Measurements from ENCODE around the gene KCNK5. TPM values are rescaled to one million over a fixed set of nuclear protein-coding genes. Genes with fewer than 3 reads are reported as not detected.

The KCNK5 gene
- total RNA-seq, 1 experiment from 2014 or later, result 19.8 TPM

DNA sequence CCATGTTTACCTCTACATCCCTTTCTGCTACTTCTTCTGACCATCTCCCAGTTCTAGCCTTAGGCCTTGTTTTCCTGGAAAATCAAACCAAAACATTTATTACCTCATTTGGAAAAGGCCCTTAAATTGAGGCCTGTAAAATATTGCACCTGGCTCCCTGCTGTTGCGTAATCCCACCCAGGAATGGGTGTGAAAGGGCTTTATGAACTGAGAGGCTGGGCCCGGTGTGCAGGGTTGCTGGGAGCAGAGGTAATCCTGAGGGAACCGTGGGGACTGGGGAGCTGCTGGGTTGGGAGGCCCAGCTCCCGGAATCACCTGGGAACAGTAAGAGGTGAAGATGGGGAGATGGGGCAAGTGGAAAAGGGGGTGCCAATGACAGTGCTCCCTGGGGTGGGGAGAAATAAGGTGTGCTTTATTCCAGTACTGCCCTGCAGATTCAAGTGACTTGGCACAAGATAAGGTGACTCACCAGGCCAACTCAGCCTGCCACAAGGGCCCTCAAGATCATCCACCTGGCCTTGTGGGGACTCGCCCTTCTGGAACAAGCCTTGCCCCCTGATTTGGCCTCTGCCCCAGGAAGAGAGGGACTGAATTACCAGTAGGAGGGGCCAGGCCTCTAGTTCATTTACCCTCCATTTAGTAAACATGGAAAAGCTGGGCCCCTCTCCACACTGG lies 44.2 kb downstream of the KCNK5 start:
- no peak overlapping the region for H3K4me3 ChIP-seq (ENCODE audit: low read depth, low read length)

DNA sequence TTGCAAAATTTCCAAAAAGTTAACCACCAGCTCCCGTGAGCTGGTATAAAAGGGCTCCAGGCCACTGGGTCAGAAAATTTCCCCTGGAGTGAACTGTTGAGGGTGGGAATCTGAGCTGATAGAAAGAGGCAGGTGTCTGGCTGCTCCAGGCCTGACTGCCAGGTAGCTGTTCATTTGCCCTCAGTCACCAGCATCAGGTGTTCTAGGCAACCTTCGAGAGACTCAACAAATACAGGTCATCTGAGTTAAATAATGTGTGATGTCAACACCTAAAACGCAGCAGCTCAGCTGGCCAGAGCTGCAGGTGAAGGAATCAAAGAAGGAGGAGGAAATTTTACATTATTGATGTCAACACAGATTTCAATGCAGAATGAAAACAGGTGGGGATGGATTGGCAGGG lies 46.7 kb downstream of the KCNK5 start:
- Histone ChIP-seq H3K9me3 (no peaks in the 10 kb centered on the region), H3K4me3 (ENCODE audit: low read depth, low read length) (no peak overlapping the region), H3K4me1 (peaks cover 18% of the 10 kb centered on the region), H3K36me3 (ENCODE audit: control insufficient read depth, insufficient read depth, low read length) (peaks cover 3% of the 10 kb centered on the region; the same call in 1 of the 2 replicates), H3K27me3 (replicated peaks; ENCODE audit: control insufficient read depth, insufficient read depth, low read length) (no peaks in the 10 kb centered on the region)
- POLR2A ChIA-PET, result no interaction called here
- Mint-ChIP-seq H3K4me1 (ENCODE audit: low read depth, unreplicated experiment) (peaks cover 25% of the 10 kb centered on the region), H3K9me3 (ENCODE audit: unreplicated experiment) (peaks cover 5% of the 10 kb centered on the region), H3K27ac (ENCODE audit: unreplicated experiment) (no peak overlapping the region), H3K27me3 (ENCODE audit: insufficient read depth, unreplicated experiment) (no peaks in the 10 kb centered on the region), H3K36me3 (ENCODE audit: insufficient read depth, unreplicated experiment) (peaks cover 29% of the 10 kb centered on the region), H3K4me3 (ENCODE audit: unreplicated experiment) (no peak overlapping the region)
- BruUV-seq (replicated peaks), result no TSS peak
- CTCF ChIA-PET, result interaction anchor here (0.6 kb wide), 1 partner anchor 30 kb away, joined by 5 read pairs; no protein-coding TSS in a partner anchor
- DNase-seq, result no peak
- TF ChIP-seq, protein P1, sequence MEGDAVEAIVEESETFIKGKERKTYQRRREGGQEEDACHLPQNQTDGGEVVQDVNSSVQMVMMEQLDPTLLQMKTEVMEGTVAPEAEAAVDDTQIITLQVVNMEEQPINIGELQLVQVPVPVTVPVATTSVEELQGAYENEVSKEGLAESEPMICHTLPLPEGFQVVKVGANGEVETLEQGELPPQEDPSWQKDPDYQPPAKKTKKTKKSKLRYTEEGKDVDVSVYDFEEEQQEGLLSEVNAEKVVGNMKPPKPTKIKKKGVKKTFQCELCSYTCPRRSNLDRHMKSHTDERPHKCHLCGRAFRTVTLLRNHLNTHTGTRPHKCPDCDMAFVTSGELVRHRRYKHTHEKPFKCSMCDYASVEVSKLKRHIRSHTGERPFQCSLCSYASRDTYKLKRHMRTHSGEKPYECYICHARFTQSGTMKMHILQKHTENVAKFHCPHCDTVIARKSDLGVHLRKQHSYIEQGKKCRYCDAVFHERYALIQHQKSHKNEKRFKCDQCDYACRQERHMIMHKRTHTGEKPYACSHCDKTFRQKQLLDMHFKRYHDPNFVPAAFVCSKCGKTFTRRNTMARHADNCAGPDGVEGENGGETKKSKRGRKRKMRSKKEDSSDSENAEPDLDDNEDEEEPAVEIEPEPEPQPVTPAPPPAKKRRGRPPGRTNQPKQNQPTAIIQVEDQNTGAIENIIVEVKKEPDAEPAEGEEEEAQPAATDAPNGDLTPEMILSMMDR (IDR thresholded peaks at IDR 0.05; ENCODE audit: insufficient read depth in 1 of 2, low read depth in 1 of 2, low read length in 1 of 2, severe bottlenecking in 1 of 2, unreplicated experiment in 1 of 2), result no peak
- intact Hi-C loops (cut with micrococcal nuclease; ENCODE audit: unreplicated experiment), result no loop called here

More for the DNA sequence above, 44.2 kb downstream of the KCNK5 start:
- H3K9me3 ChIP-seq, result no peaks in the 10 kb centered on the region
- TF ChIP-seq, protein P1 (IDR thresholded peaks at IDR 0.05; ENCODE audit: insufficient read depth in 1 of 2, low read depth in 1 of 2, low read length in 1 of 2, severe bottlenecking in 1 of 2, unreplicated experiment in 1 of 2), result no peak
- H3K27ac Mint-ChIP-seq (ENCODE audit: unreplicated experiment), result peak overlapping the region; percentile 57
- peaks cover 13% of the 10 kb centered on the region for H3K4me1 ChIP-seq
- ChIA-PET CTCF (no interaction called here), POLR2A (no interaction called here)
- peaks cover 3% of the 10 kb centered on the region; the same call in 1 of the 2 replicates for H3K36me3 ChIP-seq (ENCODE audit: control insufficient read depth, insufficient read depth, low read length)
- no peaks in the 10 kb centered on the region for H3K9me3 Mint-ChIP-seq (ENCODE audit: unreplicated experiment)
- intact Hi-C loops (cut with micrococcal nuclease; ENCODE audit: unreplicated experiment), result no loop called here
- H3K4me3 Mint-ChIP-seq (ENCODE audit: unreplicated experiment), result no peak overlapping the region
- peak in 1 of 2 experiments; percentile 59 for DNase-seq
- H3K4me1 Mint-ChIP-seq (ENCODE audit: low read depth, unreplicated experiment), result peaks cover 33% of the 10 kb centered on the region
- no TSS peak for BruUV-seq (replicated peaks)
- H3K36me3 Mint-ChIP-seq (ENCODE audit: insufficient read depth, unreplicated experiment), result peaks cover 49% of the 10 kb centered on the region
- H3K27me3 Mint-ChIP-seq (ENCODE audit: insufficient read depth, unreplicated experiment), result no peaks in the 10 kb centered on the region
- H3K27me3 ChIP-seq (replicated peaks; ENCODE audit: control insufficient read depth, insufficient read depth, low read length), result no peaks in the 10 kb centered on the region

DNA sequence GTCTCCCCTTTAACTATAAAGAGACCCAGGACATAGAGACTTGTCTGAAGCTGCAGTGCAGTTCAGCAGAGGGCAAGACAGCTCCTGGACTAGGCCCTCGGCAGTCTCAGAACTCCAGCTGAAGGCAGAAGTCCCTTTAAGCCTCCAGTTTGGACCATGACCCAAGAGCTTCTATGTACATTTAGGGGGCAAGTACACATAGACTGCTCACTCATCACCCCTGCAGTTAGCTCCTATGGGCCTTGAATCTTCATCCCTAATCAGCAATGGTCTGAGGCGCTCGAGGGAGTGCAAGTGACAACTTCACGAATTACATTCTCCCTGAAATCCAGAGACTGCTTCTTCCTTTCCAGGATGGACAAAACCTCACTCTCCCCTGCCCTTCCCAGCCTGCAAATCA lies 47.4 kb downstream of the KCNK5 start:
- H3K36me3 Mint-ChIP-seq (ENCODE audit: insufficient read depth, unreplicated experiment), result peaks cover 21% of the 10 kb centered on the region
- no TSS peak for BruUV-seq (replicated peaks)
- CTCF ChIA-PET, result interaction anchor here (1.1 kb wide), 1 partner anchor 13 kb away, joined by 3 read pairs; no protein-coding TSS in a partner anchor

More for the DNA sequence above, 47.4 kb downstream of the KCNK5 start:
- DNase-seq, result peak in 1 of 2 experiments; percentile 5
- no peak overlapping the region for H3K27ac Mint-ChIP-seq (ENCODE audit: unreplicated experiment)
- Histone ChIP-seq H3K36me3 (ENCODE audit: control insufficient read depth, insufficient read depth, low read length) (peaks cover 3% of the 10 kb centered on the region; the same call in 1 of the 2 replicates), H3K9me3 (no peaks in the 10 kb centered on the region), H3K4me3 (ENCODE audit: low read depth, low read length) (no peak overlapping the region), H3K4me1 (peaks cover 18% of the 10 kb centered on the region), H3K27me3 (replicated peaks; ENCODE audit: control insufficient read depth, insufficient read depth, low read length) (no peaks in the 10 kb centered on the region)
- H3K4me3 Mint-ChIP-seq (ENCODE audit: unreplicated experiment), result no peak overlapping the region
- intact Hi-C loops (cut with micrococcal nuclease; ENCODE audit: unreplicated experiment), result no loop called here
- H3K4me1 Mint-ChIP-seq (ENCODE audit: low read depth, unreplicated experiment), result peaks cover 21% of the 10 kb centered on the region
- TF ChIP-seq, protein P1 (IDR thresholded peaks at IDR 0.05; ENCODE audit: insufficient read depth in 1 of 2, low read depth in 1 of 2, low read length in 1 of 2, severe bottlenecking in 1 of 2, unreplicated experiment in 1 of 2), result no peak
- no peaks in the 10 kb centered on the region for H3K27me3 Mint-ChIP-seq (ENCODE audit: insufficient read depth, unreplicated experiment)
- H3K9me3 Mint-ChIP-seq (ENCODE audit: unreplicated experiment), result peaks cover 13% of the 10 kb centered on the region
- POLR2A ChIA-PET, result no interaction called here

Measured in Caco-2 (cell line).